HCT116 (cell line): ENCODE data around the gene SEC14L1. TPM values are rescaled to one million over a fixed set of nuclear protein-coding genes. Genes with fewer than 3 reads are reported as not detected.

Source experiments
- ATAC-seq: fragments of 200-7000 bp; cut with Tn5 transposase; 2 replicates; pipeline ENCODE4 v1.9.1; 2020; ENCODE audit warnings: mild to moderate bottlenecking, moderate library complexity
- BruUV-seq: library from RNA; stranded (reverse); fragments of 400-500 nt; replicated peaks from 2 replicates; lab custom pipeline; 2021; lab: Mats Ljungman, UMichigan
- CTCF ChIA-PET: fragments of 300-600 bp; sonication (Branson Sonifier 250); formaldehyde crosslinking; loops from one replicate; lab custom pipeline; 2021; ENCODE audit warnings: antibody characterized with exemption; lab: Charles Lee
- POLR2A ChIA-PET: fragments of 300-600, 350-600 bp; sonication (Branson Sonifier 250); formaldehyde crosslinking; loops from one replicate; lab custom pipeline; 2021; ENCODE audit warnings: antibody characterized with exemption; lab: Charles Lee
- RAD21 ChIA-PET, 2 experiments: fragments of 300-600 bp; sonication (Branson Sonifier 250); formaldehyde crosslinking; loops; one replicate each; lab custom pipeline; 2023; ENCODE audit warnings: low total read pairs in 2 of 2; ENCODE audit not compliant: uncharacterized antibody in 2 of 2, unreplicated experiment in 2 of 2, low non-redundant PET in 1 of 2; lab: Charles Lee
- DNase-seq: peaks from one replicate; pipeline ENCODE4 v3.0.0-alpha.2; 2010; ENCODE audit warnings: low read depth, low spot score
- H2AFZ ChIP-seq: fragments of 200-600 bp; shearing (Covaris generic), sonication (generic); 2 replicates; pipeline ENCODE4 v1.6.1; 2017; ENCODE audit warnings: low read depth, mixed run types, mixed read lengths, antibody characterized with exemption, low read length; ENCODE audit not compliant: poor library complexity, severe bottlenecking
- H3K27ac ChIP-seq: 2 replicates; pipeline ENCODE4 v1.5.1; 2012; ENCODE audit warnings: low read depth, low read length
- H3K27me3 ChIP-seq: fragments of 200-600 bp; sonication (generic); 2 replicates; pipeline ENCODE4 v1.6.1; 2016; ENCODE audit warnings: mixed run types, low read length, mixed read lengths; ENCODE audit not compliant: insufficient read depth
- H3K36me3 ChIP-seq, 2 experiments: fragments of 200-500 bp in 1 of 2; fragments of 200-600 bp in 1 of 2; sonication (Bioruptor generic) in 1 of 2; sonication (generic) in 1 of 2; 2 replicates each; pipeline versions ENCODE4 v1.5.1 to v1.6.1; 2014 to 2016; ENCODE audit warnings: low read length in 2 of 2, inconsistent platforms in 1 of 2, mixed read lengths in 1 of 2, mixed run types in 1 of 2; ENCODE audit not compliant: insufficient read depth in 2 of 2, control insufficient read depth in 1 of 2
- H3K4me1 ChIP-seq, 2 experiments: fragments of 200-600 bp in 1 of 2; sonication (generic) in 1 of 2; 2 replicates each; pipeline versions ENCODE4 v1.5.1 to v1.6.1; 2012 to 2017; ENCODE audit warnings: low read length in 2 of 2, inconsistent platforms in 1 of 2, mild to moderate bottlenecking in 1 of 2, mixed read lengths in 1 of 2, mixed run types in 1 of 2, moderate library complexity in 1 of 2; ENCODE audit not compliant: insufficient read depth in 2 of 2, control insufficient read depth in 1 of 2
- H3K4me2 ChIP-seq: fragments of 200-600 bp; sonication (generic); 2 replicates; pipeline ENCODE4 v1.6.1; 2017; ENCODE audit warnings: mixed run types, low read length, mixed read lengths
- H3K4me3 ChIP-seq, 2 experiments: fragments of 200-600 bp in 1 of 2; sonication (generic) in 1 of 2; replicated peaks in 1 of 2; 2 replicates each; pipeline ENCODE4 v1.5.1; 2011 to 2016; ENCODE audit warnings: low read length in 2 of 2, control low read depth in 1 of 2, low read depth in 1 of 2, mild to moderate bottlenecking in 1 of 2, mixed read lengths in 1 of 2, mixed run types in 1 of 2
- H3K79me2 ChIP-seq: fragments of 200-600 bp; sonication (generic); 2 replicates; pipeline ENCODE4 v1.6.1; 2017; ENCODE audit warnings: mild to moderate bottlenecking, mixed run types, low read length, moderate library complexity, mixed read lengths; ENCODE audit not compliant: insufficient read depth
- H3K9ac ChIP-seq: fragments of 200-600 bp; sonication (generic); 2 replicates; pipeline ENCODE4 v1.6.1; 2016; ENCODE audit warnings: low read length, mixed read lengths
- H3K9me2 ChIP-seq: fragments of 200-600 bp; sonication (generic), shearing (Covaris generic); 2 replicates; pipeline ENCODE4 v1.6.1; 2017; ENCODE audit warnings: mixed run types, mild to moderate bottlenecking, moderate library complexity; ENCODE audit not compliant: insufficient read depth
- H3K9me3 ChIP-seq, 2 experiments: fragments of 200-500 bp in 1 of 2; fragments of 200-600 bp in 1 of 2; sonication (Bioruptor generic) in 1 of 2; sonication (generic) in 1 of 2; 2 replicates each; pipeline ENCODE4 v1.6.1; 2014 to 2017; ENCODE audit warnings: low read length in 2 of 2, mixed read lengths in 2 of 2, inconsistent platforms in 1 of 2, low read depth in 1 of 2, mild to moderate bottlenecking in 1 of 2, mixed run types in 1 of 2, moderate library complexity in 1 of 2; ENCODE audit not compliant: control insufficient read depth in 1 of 2, insufficient read depth in 1 of 2
- H4K20me1 ChIP-seq: fragments of 200-600 bp; sonication (generic), shearing (Covaris generic); 2 replicates; pipeline ENCODE4 v1.6.1; 2017; ENCODE audit warnings: mixed run types, mild to moderate bottlenecking, moderate library complexity; ENCODE audit not compliant: insufficient read depth
- ATF3 ChIP-seq: IDR thresholded peaks from 2 replicates; pipeline ENCODE4 v1.6.1; 2012
- CBX3 ChIP-seq: IDR thresholded peaks from 2 replicates; pipeline ENCODE4 v1.6.1; 2012; ENCODE audit warnings: low read depth
- CEBPB ChIP-seq: IDR thresholded peaks from 2 replicates; pipeline ENCODE4 v1.6.1; 2012; ENCODE audit warnings: low read depth
- ELF1 ChIP-seq: IDR thresholded peaks from 2 replicates; pipeline ENCODE4 v1.6.1; 2012; ENCODE audit warnings: low read depth, borderline replicate concordance
- EZH2 ChIP-seq: fragments of 200-600 bp; sonication (generic); IDR thresholded peaks from 2 replicates; pipeline ENCODE4 v1.6.1; 2017; ENCODE audit warnings: antibody characterized with exemption, mixed run types
- EZH2phosphoT487 ChIP-seq: fragments of 200-600 bp; IDR thresholded peaks from 2 replicates; pipeline ENCODE4 v1.6.1; 2018; ENCODE audit warnings: antibody characterized with exemption, borderline replicate concordance
- FOSL1 ChIP-seq: IDR thresholded peaks from 2 replicates; pipeline ENCODE4 v1.6.1; 2012; ENCODE audit warnings: low read depth
- JUND ChIP-seq: IDR thresholded peaks from 2 replicates; pipeline ENCODE4 v1.6.1; 2012
- RAD21 ChIP-seq: IDR thresholded peaks from 2 replicates; pipeline ENCODE4 v1.6.1; 2012; ENCODE audit warnings: low read depth, mild to moderate bottlenecking
- REST ChIP-seq: IDR thresholded peaks from 2 replicates; pipeline ENCODE4 v1.6.1; 2012; ENCODE audit warnings: low read depth
- YY1 ChIP-seq: IDR thresholded peaks from 2 replicates; pipeline ENCODE4 v1.6.1; 2011; ENCODE audit warnings: low read length, low read depth, moderate library complexity, mild to moderate bottlenecking; ENCODE audit not compliant: insufficient replicate concordance; ENCODE audit errors: extremely low read depth
- ZFX ChIP-seq: fragments of 450-650 bp; IDR thresholded peaks from 2 replicates; pipeline ENCODE4 v1.6.1; 2017
- intact Hi-C: fragments of 100-400 bp; cut with micrococcal nuclease; formaldehyde crosslinking; loops from 2 replicates; pipeline ENCODE4 v1.10.0; 2022
- total RNA-seq: library from RNA; stranded (reverse); gene quantifications from one replicate; pipeline ENCODE4 v1.2.1, GENCODE V29; 2021; ENCODE audit not compliant: unreplicated experiment
- TF ChIP-seq, protein P1 (sequence below), 3 experiments: fragments of 200-600 bp in 1 of 3; sonication (generic) in 1 of 3; IDR thresholded peaks in 2 of 3; conservative IDR thresholded peaks in 1 of 3; 2 replicates each; pipeline ENCODE4 v1.5.1; 2012 to 2017; ENCODE audit warnings: low read depth in 2 of 3, low read length in 2 of 3, antibody characterized with exemption in 1 of 3, borderline replicate concordance in 1 of 3, control low read depth in 1 of 3, mild to moderate bottlenecking in 1 of 3, mixed read lengths in 1 of 3, mixed run types in 1 of 3, moderate library complexity in 1 of 3; ENCODE audit not compliant: insufficient read depth in 1 of 3
- TF ChIP-seq, protein P2 (sequence below): IDR thresholded peaks from 2 replicates; pipeline ENCODE4 v1.6.1; 2011; ENCODE audit warnings: mild to moderate bottlenecking, low read length, moderate library complexity; ENCODE audit not compliant: insufficient replicate concordance; ENCODE audit errors: extremely low read depth

SEC14L1 gene
- total RNA-seq, 1 experiment from 2014 or later, result 59.7 TPM

DNA sequence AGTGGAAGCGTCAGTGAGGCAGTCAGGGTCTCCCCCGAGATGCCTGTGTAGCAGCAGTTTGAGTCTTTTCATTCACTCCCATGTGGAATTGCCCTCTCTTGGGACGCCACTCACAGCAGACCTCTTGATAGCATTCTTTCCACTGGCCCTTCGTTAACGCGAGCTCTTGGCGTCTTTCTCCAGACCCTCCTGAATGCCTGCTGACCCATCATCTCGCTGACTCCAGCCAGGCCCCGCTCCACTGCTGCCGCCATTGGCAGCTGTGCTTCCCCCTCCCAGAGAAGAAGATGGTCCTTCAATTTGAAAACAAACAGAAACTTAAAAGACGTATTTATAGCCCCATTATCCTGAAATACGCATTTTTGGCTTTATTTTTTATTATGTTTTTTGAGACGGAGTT, 63.1 kb downstream of the SEC14L1 start:
- no peak overlapping the region for H3K27ac ChIP-seq
- ATAC-seq (no peak), DNase-seq (no peak)
- ChIA-PET RAD21 (no interaction called here), CTCF (no interaction called here), POLR2A (interaction anchor here (0.7 kb wide), 1 partner anchor 15 kb away, joined by 3 read pairs; no protein-coding TSS in a partner anchor)
- TF ChIP-seq ZFX, result no peak
- TF ChIP-seq EZH2phosphoT487, result no peak
- TF ChIP-seq FOSL1, result no peak
- no peak for TF ChIP-seq CBX3
- TF ChIP-seq ELF1, result no peak
- no peak for TF ChIP-seq YY1
- TF ChIP-seq JUND, result no peak
- TF ChIP-seq ATF3, result no peak
- no peak for TF ChIP-seq CEBPB
- TF ChIP-seq, protein P1, sequence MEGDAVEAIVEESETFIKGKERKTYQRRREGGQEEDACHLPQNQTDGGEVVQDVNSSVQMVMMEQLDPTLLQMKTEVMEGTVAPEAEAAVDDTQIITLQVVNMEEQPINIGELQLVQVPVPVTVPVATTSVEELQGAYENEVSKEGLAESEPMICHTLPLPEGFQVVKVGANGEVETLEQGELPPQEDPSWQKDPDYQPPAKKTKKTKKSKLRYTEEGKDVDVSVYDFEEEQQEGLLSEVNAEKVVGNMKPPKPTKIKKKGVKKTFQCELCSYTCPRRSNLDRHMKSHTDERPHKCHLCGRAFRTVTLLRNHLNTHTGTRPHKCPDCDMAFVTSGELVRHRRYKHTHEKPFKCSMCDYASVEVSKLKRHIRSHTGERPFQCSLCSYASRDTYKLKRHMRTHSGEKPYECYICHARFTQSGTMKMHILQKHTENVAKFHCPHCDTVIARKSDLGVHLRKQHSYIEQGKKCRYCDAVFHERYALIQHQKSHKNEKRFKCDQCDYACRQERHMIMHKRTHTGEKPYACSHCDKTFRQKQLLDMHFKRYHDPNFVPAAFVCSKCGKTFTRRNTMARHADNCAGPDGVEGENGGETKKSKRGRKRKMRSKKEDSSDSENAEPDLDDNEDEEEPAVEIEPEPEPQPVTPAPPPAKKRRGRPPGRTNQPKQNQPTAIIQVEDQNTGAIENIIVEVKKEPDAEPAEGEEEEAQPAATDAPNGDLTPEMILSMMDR (IDR thresholded peaks at IDR 0.05 in 2 of 3, conservative IDR thresholded peaks at IDR 0.05 in 1 of 3; ENCODE audit: borderline replicate concordance in 1 of 3, insufficient read depth in 1 of 3, low read depth in 2 of 3, low read length in 2 of 3), result no peak
- TF ChIP-seq REST, result no peak
- TF ChIP-seq EZH2, result no peak
- TF ChIP-seq RAD21, result no peak
- TF ChIP-seq, protein P2, sequence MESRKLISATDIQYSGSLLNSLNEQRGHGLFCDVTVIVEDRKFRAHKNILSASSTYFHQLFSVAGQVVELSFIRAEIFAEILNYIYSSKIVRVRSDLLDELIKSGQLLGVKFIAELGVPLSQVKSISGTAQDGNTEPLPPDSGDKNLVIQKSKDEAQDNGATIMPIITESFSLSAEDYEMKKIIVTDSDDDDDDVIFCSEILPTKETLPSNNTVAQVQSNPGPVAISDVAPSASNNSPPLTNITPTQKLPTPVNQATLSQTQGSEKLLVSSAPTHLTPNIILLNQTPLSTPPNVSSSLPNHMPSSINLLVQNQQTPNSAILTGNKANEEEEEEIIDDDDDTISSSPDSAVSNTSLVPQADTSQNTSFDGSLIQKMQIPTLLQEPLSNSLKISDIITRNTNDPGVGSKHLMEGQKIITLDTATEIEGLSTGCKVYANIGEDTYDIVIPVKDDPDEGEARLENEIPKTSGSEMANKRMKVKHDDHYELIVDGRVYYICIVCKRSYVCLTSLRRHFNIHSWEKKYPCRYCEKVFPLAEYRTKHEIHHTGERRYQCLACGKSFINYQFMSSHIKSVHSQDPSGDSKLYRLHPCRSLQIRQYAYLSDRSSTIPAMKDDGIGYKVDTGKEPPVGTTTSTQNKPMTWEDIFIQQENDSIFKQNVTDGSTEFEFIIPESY, result no peak
- H3K9me3 ChIP-seq, result no peaks in the 10 kb centered on the region
- no peaks in the 10 kb centered on the region for H4K20me1 ChIP-seq
- no peak overlapping the region for H3K4me2 ChIP-seq
- H2AFZ ChIP-seq, result no peak overlapping the region
- H3K4me3 ChIP-seq, result no peak overlapping the region
- peaks cover 32 to 38% of the 10 kb centered on the region in 2 experiments; a peak in 3 of 4 replicates for H3K36me3 ChIP-seq
- H3K9me2 ChIP-seq, result no peaks in the 10 kb centered on the region
- no peaks in the 10 kb centered on the region for H3K79me2 ChIP-seq
- no peak overlapping the region for H3K9ac ChIP-seq
- no TSS peak for BruUV-seq
- intact Hi-C loops, result no loop called here
- no peaks in the 10 kb centered on the region for H3K4me1 ChIP-seq
- H3K27me3 ChIP-seq, result no peaks in the 10 kb centered on the region
